ENCODE measurements around the gene FBXW8. TPM values are rescaled to one million over a fixed set of nuclear protein-coding genes. Genes with fewer than 3 reads are reported as not detected.

Gene FBXW8
- total RNA-seq, 1 experiment from 2014 or later = 9.1 TPM

DNA sequence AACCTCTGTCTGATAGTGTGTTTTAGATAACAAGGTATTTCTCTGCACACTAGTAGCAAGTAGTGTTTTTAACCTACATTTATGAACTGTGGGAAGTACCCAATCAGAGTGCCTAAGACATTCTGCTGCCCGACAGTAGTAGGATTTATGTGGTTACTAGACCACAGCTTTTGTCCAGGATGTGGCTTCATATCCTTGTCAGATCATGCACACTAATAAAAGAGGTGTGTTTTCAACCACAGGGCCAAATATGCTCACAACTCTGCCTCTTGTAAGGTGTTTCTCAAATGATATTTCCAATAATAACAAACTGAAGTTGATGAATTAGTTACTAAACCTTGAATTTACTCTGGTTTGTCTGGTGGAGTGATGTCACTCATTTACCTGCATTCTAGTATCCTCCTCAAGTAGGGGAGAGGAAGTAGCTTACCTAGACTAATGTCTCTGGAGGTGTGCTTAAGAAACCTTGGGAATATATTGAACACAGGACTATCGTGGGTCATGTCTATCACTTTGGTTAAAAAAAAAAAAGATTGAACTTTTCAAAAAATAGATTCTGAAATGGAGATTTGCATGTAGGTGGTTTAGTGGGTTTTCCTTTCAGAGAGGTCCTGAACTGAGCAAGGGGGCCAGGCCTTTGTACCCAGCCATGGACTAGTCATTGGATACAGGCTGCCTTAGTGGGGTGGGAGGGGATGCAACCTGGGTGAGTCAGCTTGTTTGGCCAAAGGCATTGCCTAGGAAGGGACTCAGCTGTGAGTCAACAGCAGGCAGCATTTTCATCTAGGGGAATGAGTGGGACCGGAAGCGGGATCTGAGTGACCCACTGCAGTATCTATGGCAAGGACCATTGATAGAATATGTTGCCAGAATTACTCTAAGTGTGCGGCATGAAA, 14.1 kb downstream of the FBXW8 start:
- DNase-seq (ENCODE audit: low read depth) = peak; percentile 93

- DNase-seq (ENCODE audit: low read depth) = no peak
Measured at GRCh38 chr12:116926283-116927243, 15.8 kb downstream of the FBXW8 start.

- DNase-seq (ENCODE audit: low read depth) = no peak
Measured at GRCh38 chr12:116927244-116927940, 16.6 kb downstream of the FBXW8 start.

DNA sequence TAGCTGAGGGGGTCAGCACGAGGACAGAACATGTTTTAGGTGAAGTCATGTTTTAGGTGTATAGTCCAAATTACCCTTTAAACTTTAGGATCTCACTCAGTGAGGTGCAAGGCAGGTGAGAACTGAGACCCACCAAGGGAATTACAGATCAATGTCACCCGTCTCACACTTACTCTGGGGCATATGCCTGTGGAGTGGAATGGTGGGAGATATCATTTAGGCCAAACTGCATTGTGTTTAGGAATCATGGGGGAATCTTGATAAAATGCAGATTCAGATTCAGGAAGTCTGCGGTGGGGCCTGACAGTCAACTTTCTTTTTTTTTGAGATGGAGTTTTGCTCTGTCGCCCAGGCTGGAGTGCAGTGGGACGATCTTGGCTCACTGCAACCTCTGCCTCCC, 17.8 kb downstream of the FBXW8 start:
- no peak for DNase-seq (ENCODE audit: low read depth)

DNA sequence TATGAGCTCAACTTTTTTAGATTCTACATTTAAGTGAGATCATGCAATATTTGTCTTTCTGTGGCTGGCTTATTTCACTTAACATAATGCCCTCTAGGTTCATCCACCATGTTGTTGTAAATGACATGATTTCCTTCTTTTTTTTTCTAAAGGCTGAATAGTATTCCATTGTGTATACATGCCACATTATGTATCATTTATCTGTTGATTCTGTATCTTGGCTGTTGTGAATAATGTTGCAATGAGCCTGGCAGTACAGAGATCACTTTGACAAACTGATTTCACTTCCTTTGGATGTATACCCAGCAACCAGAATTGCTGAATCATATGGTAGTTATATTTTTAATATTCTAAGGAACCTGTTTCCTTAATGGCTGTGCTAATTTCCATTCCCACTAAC, 19.1 kb downstream of the FBXW8 start:
- DNase-seq (ENCODE audit: low read depth) = no peak

- no peak for DNase-seq (ENCODE audit: low read depth)
Measured at GRCh38 chr12:116931665-116932064, 20.9 kb downstream of the FBXW8 start.

GRCh38 chr12:116933091-116933490, 22.3 kb downstream of the FBXW8 start:
- no peak for DNase-seq (ENCODE audit: low read depth)

DNA sequence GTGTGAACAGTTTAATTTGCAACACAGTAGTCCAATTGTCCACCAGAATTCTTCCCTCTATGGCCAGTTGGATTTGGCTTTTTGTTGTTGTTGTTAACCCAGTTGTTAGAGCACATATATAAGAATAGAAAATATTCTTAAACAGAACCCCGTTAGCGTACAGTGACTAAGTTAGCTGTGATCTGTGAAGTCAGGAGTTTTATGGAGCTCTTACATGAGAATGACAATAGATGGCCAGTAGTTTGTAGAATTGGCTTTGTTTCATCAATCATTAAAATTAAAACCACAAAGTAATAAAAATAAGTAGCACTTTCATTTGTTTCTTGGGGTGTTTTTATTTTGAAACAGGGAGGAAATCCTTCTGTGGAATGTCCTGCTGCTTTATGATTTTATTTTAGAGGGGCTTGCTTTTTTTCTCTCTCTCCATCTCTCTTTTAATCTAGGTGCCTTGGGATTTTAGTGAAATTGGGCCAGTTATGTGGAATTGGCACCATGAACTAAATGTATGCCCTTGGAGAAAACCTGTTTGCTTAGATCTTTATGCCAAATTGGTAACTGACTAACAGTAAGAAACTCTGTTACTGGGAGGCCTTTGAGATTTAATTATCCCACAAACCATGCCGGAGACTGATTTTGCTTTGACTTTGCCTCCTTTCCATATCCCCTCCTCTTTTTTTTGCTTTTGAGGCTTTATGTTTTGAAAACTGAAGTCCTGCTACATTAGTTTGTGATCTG, 22.9 kb downstream of the FBXW8 start:
- DNase-seq (ENCODE audit: low read depth) = no peak

- DNase-seq (ENCODE audit: low read depth) = no peak
Measured at GRCh38 chr12:116934908-116935705, 24.4 kb downstream of the FBXW8 start.

- no peak for DNase-seq (ENCODE audit: low read depth)
Measured at GRCh38 chr12:116937640-116938039, 26.9 kb downstream of the FBXW8 start.

DNA sequence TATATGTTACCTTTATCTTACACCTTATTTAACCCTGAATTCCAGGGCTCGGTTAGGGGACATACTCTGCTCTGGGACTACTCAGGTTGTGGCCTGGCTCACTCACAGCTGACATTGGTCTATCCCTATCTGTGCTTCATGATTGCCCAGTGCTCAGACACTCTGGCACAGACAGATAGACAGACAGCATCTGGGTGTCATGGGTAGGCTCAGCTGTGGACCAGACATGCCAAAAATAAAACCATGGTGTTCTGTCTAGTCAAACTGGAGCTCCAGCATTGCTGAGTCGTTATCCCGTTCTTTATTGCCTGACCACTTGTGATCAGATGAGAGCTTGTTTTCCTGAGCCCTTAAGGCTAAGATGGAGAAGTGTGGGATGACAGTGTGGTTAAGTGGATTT, 29.0 kb downstream of the FBXW8 start:
- no peak for DNase-seq (ENCODE audit: low read depth)

GRCh38 chr12:116941188-116941587, 30.4 kb downstream of the FBXW8 start:
- no peak for DNase-seq (ENCODE audit: low read depth)

DNA sequence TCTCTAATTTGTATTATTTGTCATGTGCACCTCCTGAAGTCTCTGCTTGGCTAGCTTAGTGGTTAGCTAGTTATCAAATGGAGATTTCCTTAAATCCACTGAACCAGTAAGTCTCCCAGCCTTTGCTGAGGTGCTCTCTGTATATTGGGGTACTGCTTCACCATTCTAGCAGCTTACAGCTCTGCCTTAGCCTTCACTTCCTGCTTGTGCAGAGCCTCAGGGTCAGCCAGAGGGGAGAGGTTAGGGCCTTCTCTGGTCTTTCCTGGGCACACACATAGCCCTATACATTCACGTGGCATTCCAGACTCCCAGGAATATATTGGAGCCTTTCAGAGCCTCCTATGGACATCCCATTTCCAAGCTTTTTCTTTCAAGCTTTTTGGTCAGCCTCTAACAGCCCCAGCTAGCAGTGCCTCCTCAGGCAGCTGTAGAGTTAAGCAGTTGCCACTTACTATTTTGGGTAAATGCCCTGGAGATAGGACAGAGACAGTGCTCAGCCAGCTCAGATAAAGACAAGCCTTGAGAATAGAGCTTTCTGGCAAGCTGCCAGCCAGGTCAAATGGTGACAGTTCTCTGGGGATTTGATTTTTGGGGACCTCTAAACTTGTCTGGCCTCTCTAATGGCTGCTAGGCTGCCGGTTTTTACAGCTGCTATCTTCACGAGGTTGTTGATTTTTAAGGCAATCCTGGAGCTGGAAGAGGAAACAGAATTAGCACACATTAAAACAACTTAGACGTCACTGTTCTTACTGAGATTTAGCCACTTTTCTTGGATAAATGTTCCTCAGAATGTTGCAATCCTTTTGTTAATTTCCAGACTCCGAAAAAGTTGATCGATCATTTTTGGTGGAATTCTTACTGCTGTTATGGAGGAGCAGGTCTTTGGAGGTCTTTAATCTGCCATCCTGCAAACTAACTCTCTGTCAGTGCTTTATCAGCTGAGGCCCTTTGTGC, 32.9 kb downstream of the FBXW8 start:
- DNase-seq (ENCODE audit: low read depth) = no peak

DNA sequence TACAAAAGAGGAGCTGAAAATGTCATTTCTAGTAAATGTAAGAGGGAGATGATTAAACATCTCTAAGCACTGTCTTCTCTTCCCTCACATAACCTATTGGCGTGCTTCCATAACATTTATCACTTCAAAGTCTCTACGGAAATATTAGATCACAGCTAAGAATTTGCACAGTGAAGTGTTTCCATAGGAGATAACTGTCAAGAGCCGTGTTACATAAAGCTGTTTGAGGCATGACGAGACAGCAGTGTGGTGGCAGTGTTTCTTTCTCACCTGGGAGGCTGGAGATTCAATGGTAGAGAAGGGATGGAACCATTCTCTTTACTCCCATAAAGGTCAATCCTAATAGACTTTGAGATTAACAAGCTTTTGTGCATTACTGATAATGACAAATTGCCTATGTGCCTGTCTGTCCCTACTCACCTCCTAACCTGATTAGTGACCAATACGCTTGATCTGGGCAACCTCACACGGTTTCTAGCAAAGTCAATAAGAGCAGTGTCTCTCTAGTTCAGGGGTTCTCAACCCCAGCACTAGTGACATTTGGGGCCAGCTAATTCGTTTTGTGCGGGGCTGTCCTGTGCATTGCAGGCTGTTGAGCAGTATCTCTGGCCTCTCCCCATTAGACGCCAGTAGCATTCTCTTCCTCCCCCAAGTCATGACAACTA, 35.3 kb downstream of the FBXW8 start:
- DNase-seq (ENCODE audit: low read depth) = no peak

DNA sequence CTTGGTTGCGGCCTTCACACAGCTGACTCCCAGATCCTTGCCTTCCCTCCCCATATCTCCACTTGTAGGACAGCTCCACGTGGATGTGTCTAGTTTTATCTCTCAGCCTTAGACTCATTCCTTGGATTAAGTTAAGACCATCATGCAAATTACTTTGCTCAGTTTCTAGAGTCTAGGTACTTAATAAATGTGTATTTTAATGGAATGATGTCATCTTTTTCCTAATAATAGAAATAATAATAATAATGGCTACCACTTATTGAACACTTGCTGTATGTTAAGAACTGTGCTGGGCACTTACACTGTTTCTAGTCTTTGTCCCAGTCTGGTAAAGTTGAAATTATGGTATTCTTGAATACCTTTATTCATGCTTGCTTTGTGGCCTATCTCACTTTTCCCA, 37.5 kb downstream of the FBXW8 start:
- no peak for DNase-seq (ENCODE audit: low read depth)

GRCh38 chr12:116950628-116951325, 40.0 kb downstream of the FBXW8 start:
- no peak for DNase-seq (ENCODE audit: low read depth)

GRCh38 chr12:116954710-116955381, 44.1 kb downstream of the FBXW8 start:
- no peak for DNase-seq (ENCODE audit: low read depth)
